Measurements from ENCODE around the gene SMIM10L2A.

The SMIM10L2A gene

DNA sequence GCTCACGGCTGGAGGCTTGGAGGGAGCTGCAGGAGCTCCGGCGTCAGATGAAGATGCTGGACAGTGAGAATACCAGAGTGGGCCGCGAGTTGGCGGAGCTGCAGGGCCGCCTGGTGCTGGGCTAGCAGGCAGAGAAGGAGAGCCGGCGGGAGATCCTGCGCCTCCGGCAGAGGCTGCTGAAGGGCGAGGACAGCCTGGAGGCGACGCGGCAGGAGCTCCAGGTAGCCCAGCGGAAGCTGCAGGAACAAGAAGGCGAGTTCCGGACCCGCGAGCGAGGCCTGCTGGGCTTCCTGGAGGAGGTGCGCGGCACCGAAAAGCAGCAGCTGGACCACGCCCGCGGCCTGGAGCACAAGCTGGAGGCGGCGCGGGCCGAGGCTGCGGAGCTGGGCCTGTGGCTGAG is 14.7 kb downstream of the SMIM10L2A start:
- DNase-seq (ENCODE audit: low read depth), result no peak
- TF ChIP-seq, protein P1, sequence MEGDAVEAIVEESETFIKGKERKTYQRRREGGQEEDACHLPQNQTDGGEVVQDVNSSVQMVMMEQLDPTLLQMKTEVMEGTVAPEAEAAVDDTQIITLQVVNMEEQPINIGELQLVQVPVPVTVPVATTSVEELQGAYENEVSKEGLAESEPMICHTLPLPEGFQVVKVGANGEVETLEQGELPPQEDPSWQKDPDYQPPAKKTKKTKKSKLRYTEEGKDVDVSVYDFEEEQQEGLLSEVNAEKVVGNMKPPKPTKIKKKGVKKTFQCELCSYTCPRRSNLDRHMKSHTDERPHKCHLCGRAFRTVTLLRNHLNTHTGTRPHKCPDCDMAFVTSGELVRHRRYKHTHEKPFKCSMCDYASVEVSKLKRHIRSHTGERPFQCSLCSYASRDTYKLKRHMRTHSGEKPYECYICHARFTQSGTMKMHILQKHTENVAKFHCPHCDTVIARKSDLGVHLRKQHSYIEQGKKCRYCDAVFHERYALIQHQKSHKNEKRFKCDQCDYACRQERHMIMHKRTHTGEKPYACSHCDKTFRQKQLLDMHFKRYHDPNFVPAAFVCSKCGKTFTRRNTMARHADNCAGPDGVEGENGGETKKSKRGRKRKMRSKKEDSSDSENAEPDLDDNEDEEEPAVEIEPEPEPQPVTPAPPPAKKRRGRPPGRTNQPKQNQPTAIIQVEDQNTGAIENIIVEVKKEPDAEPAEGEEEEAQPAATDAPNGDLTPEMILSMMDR (IDR thresholded peaks at IDR 0.05; ENCODE audit: low read length, missing control alignments), result no peak
- H3K4me3 ChIP-seq (replicated peaks; ENCODE audit: low read depth, low read length), result no peak overlapping the region

DNA sequence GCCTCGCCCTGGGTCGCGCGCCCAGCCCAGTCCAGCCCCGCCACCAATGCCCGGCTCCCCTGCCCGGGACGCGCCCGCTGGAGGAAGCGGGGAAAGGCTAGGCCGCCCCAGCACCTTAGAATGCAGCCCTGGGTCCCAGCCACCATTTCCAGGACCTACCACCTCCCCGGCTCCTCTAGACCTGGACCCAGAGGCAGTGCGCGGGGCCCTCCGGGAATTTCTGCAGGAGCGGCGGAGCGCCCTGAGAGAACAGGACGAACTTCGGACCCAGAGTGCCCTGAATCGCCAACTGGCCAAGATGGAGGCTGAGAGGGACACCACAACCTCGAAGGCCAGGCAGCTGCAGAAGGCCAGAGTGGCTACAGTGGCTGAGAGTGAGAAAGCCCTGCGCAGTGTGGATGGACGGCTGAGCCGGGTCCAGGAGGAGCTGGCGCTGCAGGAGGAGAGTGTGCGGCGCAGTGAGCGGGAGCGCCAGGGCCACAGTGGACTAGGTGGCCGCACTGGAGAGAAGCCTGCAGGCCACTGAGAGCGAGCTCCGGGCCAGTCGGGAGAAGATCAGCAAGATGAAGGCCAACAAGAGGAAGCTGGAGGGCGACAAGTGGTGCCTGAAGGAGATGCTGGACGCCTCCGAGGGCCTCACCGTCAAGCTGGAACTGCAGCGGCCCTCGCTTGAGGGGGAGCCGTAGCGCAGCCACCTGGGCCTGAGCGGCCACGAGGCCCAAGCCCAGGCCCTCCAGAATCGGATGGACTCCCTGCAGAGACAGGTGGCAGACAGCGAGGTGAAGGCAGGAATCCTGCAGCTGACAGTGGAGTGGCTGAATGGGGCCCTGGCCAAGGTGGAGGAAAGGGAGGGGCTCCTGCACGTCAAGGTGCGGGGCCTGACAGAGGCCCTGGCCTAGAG is 15.5 kb downstream of the SMIM10L2A start:
- no peak for DNase-seq (ENCODE audit: low read depth)
- no peak overlapping the region for H3K4me3 ChIP-seq (replicated peaks; ENCODE audit: low read depth, low read length)
- TF ChIP-seq, protein P1 (IDR thresholded peaks at IDR 0.05; ENCODE audit: low read length, missing control alignments), result no peak

DNA sequence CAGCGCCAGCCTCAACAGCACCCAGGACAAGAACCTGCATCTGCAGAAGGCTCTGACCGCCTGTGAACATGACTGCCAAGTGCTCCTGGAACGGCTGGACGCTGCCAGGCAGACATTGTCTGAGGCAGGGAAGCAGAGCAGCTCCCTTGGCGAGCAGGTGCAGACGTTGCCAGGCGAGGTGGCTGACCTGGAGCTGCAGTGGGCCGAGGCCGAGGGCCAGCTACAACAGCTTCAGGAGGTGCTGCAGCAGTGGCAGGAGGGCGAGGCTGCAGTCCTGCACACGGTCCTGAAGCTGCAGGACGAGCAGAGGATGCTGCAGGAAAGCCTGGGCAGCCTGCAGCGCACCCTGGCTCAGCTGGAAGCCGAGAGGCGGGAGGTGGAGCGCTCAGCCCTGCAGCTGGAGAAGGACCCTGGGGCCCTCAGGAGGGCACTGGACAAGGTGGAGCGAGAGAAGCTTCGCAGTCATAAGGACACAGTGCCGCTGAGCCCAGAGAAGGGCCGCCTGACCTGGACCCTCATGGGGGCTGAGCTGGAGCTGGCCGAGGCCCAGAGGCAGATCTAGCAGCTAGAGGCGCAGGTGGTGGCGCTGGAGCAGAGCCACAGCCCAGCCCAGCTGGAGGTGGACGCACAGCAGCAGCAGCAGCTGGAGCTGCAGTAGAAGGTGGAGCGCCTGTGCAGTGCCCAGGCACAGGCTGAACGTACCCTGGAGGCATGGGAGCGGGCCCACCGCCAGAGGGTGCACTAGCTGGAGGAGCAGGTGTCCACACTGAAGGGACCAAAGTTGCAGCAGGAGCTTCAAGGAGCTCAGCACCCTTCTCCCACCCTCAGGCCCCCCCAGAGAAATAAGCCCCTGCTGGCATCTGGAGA is 16.4 kb downstream of the SMIM10L2A start:
- no peak for DNase-seq (ENCODE audit: low read depth)
- TF ChIP-seq, protein P1 (IDR thresholded peaks at IDR 0.05; ENCODE audit: low read length, missing control alignments), result no peak
- no peak overlapping the region for H3K4me3 ChIP-seq (replicated peaks; ENCODE audit: low read depth, low read length)

DNA sequence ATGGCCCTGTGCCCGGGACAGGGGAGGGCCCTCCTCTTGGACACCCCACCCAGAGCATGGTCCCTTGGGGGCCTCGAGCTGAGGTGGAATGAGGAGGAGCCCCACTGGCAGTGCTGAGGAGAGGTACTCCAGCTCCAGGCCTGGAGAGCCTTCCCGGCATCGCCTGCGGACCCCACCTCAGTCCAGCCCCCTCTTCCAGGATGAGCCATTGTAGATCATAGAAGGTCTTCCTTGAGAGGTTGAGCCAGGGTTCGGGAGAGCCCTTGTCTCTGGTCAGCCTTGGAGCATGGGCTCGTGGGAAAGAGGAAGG is 16.9 kb downstream of the SMIM10L2A start:
- TF ChIP-seq, protein P1 (IDR thresholded peaks at IDR 0.05; ENCODE audit: low read length, missing control alignments), result no peak
- no peak for DNase-seq (ENCODE audit: low read depth)
- H3K4me3 ChIP-seq (replicated peaks; ENCODE audit: low read depth, low read length), result no peak overlapping the region

DNA sequence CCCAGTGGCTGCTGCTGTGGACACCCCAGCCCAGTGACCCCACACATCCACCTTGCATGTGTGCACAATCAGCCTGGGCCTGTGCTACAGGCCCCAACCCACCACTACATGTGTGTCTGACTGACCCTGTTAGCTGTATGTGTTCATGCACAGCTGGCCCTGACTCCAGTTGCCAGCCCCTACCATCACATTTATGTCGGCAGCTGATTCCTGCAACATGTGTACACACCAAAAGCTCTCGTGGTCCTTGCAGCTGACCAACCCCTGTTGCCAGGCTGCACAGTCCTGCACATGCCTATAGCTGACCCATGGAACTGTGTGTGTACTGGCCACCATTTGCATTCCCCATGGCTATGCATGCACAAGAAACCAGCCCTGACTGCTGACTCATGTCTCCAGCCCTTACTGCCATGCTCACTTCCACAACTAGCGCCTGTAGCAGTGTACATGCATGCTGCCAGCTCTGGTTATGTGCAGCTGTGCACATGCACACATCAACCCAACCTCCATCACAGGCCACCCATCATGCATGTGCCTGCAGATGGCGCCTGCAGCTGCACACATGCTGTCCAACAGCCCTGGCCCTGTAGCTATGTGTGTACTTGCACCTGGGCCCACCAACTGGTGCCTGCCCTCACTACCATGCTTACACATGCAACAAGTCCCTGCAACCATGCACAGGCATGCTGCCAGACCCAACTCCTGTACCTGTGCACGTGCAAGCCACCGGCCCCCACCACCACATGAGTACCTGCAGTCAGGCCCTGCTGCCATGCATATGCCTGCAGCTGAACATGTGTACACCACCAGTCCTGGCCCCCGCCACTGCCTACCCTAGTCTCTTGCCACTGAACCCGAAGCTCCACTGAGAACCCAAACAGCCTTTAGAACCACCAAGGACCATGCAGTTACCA is 28.1 kb downstream of the SMIM10L2A start:
- no peak overlapping the region for H3K4me3 ChIP-seq (replicated peaks; ENCODE audit: low read depth, low read length)
- TF ChIP-seq, protein P1 (IDR thresholded peaks at IDR 0.05; ENCODE audit: low read length, missing control alignments), result no peak
- no peak for DNase-seq (ENCODE audit: low read depth)

DNA sequence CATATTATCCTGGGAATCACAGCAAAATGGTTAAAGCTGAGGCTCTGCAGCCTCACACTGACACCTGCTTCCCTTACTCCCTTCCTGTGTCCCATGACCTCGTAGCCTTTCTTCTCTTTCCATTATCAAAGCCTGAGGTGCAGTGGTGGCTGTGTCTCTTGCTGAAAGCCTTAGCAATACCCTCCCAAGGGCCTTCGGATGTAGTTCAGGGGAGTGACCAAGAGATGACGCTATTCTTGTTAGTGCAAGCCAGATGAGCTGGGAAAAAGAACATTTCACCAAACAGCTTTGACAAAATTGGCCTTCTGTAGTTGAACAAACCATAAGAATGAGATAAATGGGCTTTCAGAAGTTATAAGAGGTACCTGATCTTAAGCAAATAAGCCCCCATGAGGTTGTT is 31.6 kb downstream of the SMIM10L2A start:
- no peak for DNase-seq (ENCODE audit: low read depth)

More for the DNA sequence above, 31.6 kb downstream of the SMIM10L2A start:
- no peak overlapping the region for H3K4me3 ChIP-seq (replicated peaks; ENCODE audit: low read depth, low read length)
- TF ChIP-seq, protein P1 (IDR thresholded peaks at IDR 0.05; ENCODE audit: low read length, missing control alignments), result no peak
